Gastroesophageal sphincter (tissue), 3 donors: ENCODE measurements around the gene KRT17.

Experiments
- CTCF ChIP-seq, 4 experiments: fragments of 200-600 bp in 2 of 4; fragments of 450-650 bp in 2 of 4; sonication (generic) in 1 of 4; IDR thresholded peaks; one replicate each; pipeline ENCODE4 v1.5.1; 2017 to 2019; ENCODE audit warnings: antibody characterized with exemption in 4 of 4, mild to moderate bottlenecking in 2 of 4, moderate library complexity in 2 of 4
- EP300 ChIP-seq: sonication (generic); formaldehyde crosslinking; IDR thresholded peaks from one replicate; pipeline ENCODE4 v1.6.1; 2017; ENCODE audit warnings: antibody characterized with exemption, mild to moderate bottlenecking
- POLR2A ChIP-seq, 2 donors: fragments of 450-650 bp; IDR thresholded peaks; one replicate each; pipeline ENCODE4 v1.6.1; 2017; ENCODE audit warnings: antibody characterized with exemption in 2 of 2, mild to moderate bottlenecking in 2 of 2, moderate library complexity in 1 of 2
- POLR2AphosphoS5 ChIP-seq: sonication (generic); formaldehyde crosslinking; IDR thresholded peaks from one replicate; pipeline ENCODE4 v1.6.1; 2017; ENCODE audit warnings: antibody characterized with exemption

- TF ChIP-seq POLR2A (IDR thresholded peaks at IDR 0.05) (no peak), EP300 (no peak), CTCF (IDR thresholded peaks at IDR 0.05) (no peak), POLR2AphosphoS5 (no peak)
These were observed 13.3 kb downstream of the KRT17 start for GRCh38 chr17:41610965-41611640.
